BJ (cell line): Measurements from ENCODE around the gene ZCCHC24. TPM values are rescaled to one million over a fixed set of nuclear protein-coding genes. Genes with fewer than 3 reads are reported as not detected.

Experiments used
- CTCF ChIA-PET: fragments of 350-600 bp; formaldehyde crosslinking; extraction: SDS; loops from one replicate; lab custom pipeline; 2021; ENCODE audit warnings: antibody characterized with exemption, inconsistent platforms; lab: Yijun Ruan, JAX
- POLR2A ChIA-PET: fragments of 300-600 bp; sonication (Branson Sonifier 250); formaldehyde crosslinking; extraction: SDS; loops from one replicate; lab custom pipeline; 2021; ENCODE audit warnings: antibody characterized with exemption; lab: Charles Lee
- DNase-seq: peaks from one replicate; pipeline ENCODE4 v3.0.0-alpha.2; 2011; ENCODE audit warnings: low read depth
- H3K27me3 ChIP-seq: 2 replicates; pipeline ENCODE4 v1.6.0; 2011; ENCODE audit warnings: low read length; ENCODE audit not compliant: control insufficient read depth, insufficient read depth
- H3K36me3 ChIP-seq: 2 replicates; pipeline ENCODE4 v1.5.1; 2011; ENCODE audit warnings: low read length; ENCODE audit not compliant: control insufficient read depth, insufficient read depth
- H3K4me3 ChIP-seq: 2 replicates; pipeline ENCODE4 v1.5.1; 2011; ENCODE audit warnings: low read depth, mild to moderate bottlenecking, control low read depth, low read length
- polyA plus RNA-seq: library from polyadenylated mRNA; depleted of rRNA; stranded (reverse); fragments of >200 nt; gene quantifications from 2 replicates; pipeline ENCODE4 v1.2.3, GENCODE V29; 2011
- TF ChIP-seq, protein P1 (sequence below): IDR thresholded peaks from 2 replicates; pipeline ENCODE4 v1.5.1; 2011; ENCODE audit warnings: low read depth, mild to moderate bottlenecking, control low read depth, inconsistent platforms, low read length, moderate library complexity; ENCODE audit not compliant: insufficient read depth

ZCCHC24 gene
- polyA plus RNA-seq, 1 experiment = 49.1 TPM

DNA sequence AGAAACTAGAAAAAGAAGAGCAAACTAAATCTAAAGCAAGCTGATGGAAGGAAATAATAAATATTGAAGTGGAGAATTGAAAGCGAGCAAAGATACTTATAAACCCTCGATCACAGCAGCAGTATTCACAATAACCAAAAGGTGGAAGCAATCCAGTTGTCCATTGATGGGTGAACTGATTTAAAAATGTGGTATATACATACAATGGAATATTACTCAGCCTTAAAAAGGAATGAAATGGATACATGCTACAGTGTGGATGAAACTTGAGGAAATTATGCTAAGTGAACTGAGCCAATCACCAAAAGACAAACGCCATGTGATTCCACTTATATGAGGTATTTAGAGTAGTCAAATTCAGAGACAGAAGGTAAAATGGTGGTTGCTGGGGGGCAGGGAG, 17.5 kb downstream of the ZCCHC24 start:
- Histone ChIP-seq H3K4me3 (no peak overlapping the region), H3K27me3 (no peaks in the 10 kb centered on the region), H3K36me3 (peaks cover 28% of the 10 kb centered on the region)
- TF ChIP-seq, protein P1, sequence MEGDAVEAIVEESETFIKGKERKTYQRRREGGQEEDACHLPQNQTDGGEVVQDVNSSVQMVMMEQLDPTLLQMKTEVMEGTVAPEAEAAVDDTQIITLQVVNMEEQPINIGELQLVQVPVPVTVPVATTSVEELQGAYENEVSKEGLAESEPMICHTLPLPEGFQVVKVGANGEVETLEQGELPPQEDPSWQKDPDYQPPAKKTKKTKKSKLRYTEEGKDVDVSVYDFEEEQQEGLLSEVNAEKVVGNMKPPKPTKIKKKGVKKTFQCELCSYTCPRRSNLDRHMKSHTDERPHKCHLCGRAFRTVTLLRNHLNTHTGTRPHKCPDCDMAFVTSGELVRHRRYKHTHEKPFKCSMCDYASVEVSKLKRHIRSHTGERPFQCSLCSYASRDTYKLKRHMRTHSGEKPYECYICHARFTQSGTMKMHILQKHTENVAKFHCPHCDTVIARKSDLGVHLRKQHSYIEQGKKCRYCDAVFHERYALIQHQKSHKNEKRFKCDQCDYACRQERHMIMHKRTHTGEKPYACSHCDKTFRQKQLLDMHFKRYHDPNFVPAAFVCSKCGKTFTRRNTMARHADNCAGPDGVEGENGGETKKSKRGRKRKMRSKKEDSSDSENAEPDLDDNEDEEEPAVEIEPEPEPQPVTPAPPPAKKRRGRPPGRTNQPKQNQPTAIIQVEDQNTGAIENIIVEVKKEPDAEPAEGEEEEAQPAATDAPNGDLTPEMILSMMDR = no peak
- DNase-seq = no peak
- CTCF ChIA-PET = no interaction called here
- POLR2A ChIA-PET = no interaction called here

DNA sequence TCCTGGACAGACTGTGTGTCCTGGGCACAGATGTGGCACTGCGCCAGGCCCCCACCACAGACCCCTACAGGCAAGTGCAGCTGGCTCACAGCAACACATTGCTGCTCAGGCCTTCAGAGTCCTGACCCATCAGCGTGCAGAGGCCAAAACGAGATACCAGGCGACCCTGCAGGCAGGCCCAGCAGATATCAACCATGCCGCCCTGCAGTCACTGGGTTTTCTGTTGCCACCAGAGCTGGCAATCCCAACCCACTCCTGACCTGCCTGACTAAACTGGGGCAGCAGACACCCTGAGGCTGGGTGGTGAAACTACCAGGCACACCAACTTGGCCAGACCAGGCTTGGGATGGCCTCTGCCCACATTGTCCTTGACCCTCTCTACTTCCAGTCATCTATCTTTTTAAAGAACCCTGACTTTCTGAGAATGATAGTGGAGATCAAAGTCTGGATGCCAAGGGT, 20.3 kb downstream of the ZCCHC24 start:
- H3K27me3 ChIP-seq = no peaks in the 10 kb centered on the region
- DNase-seq = no peak
- TF ChIP-seq, protein P1 = no peak
- H3K4me3 ChIP-seq = no peak overlapping the region
- H3K36me3 ChIP-seq = peaks cover 12% of the 10 kb centered on the region
- POLR2A ChIA-PET = interaction anchor here (0.7 kb wide), 1 partner anchor 23 kb away, joined by 3 read pairs; no protein-coding TSS in a partner anchor
- CTCF ChIA-PET = interaction anchor here (1.0 to 1.7 kb wide), 2 partner anchors 8 to 24 kb away, joined by 5 to 6 read pairs; no protein-coding TSS in a partner anchor

DNA sequence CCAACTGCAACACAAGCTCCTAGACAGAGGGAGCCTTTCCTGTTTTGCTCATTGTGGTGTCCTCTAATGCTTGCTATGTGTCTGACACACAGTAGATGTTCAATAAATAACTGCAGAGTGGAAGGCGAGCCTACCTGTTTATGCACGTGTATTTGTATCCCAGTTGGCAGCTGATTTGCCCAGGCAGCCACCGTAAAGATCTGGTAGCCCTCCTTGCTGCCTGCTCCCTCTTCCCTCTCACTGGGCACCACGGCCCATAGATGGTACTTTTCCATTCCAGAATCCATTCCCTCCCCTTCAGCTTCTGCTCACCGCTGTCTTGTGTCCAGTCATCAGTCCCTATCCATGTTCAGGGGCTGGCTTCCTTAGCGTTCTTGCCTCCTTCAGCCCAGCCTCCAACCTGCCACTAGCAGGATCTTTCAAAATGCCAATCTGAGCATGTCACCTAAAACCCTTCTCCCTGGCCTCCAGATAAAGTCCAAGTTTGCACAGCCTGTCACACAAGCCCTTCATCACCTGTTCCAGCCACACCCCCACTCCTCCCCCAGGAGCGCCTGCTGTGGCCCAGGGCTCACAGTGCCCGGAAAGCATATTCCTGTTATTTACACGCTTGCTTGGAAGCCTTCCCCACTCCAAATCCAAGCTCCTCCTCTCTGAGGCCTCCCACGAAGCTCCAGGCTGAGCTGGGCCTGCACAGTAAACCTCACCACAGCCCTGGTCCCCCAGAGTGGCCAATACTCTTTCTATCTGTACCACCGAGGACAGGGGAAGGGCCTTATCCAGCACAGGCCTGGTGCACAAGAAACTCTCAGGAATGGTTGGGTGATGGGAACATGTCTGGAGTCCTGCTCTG, 21.0 kb downstream of the ZCCHC24 start:
- CTCF ChIA-PET = interaction anchor here (1.1 kb wide), 1 partner anchor 28 kb away, joined by 3 read pairs; no protein-coding TSS in a partner anchor

DNA sequence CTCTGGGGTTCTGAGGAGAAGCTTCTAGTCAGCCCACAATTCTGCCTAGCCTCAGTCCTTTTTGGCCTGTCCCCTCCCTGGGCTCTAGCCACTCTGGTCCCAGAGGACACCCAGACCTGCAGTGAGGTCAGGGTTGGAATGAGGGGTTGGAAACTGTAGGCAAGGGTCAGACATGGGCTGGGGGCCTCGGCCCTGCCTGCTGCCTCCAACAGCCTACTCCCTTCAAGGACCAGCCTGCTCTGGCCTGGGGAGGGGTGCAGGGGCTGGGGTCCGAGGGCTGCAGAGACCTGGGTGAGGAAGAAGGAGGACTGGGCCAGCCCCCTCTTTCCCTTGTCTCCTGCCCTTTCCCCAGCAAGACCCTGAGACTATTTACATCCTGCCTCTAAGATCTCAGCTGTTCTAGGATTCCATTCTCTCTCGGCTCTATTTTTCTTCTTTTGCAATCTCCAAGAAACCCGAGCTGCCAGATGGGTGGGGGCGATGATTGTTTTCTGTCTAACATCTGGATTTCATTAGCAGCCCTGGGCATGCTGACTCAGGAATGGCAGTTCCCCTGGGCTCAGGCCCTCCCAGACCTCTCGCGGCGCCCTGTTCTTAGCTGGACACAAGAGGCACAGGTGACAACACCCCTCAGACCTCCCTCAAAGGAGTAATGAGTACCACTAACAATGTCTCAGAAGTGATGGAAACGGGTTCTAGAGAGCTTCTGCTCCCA, 23.1 kb downstream of the ZCCHC24 start:
- CTCF ChIA-PET = interaction anchor here (0.8 to 1.6 kb wide), 6 partner anchors 9 to 47 kb away, joined by 3 to 5 read pairs (median 4); no protein-coding TSS in a partner anchor
- POLR2A ChIA-PET = interaction anchor here (0.6 kb wide), 1 partner anchor 13 kb away, joined by 4 read pairs; no protein-coding TSS in a partner anchor
- H3K4me3 ChIP-seq = no peak overlapping the region
- TF ChIP-seq, protein P1 = no peak
- DNase-seq = peak; percentile 84
- peaks cover 27% of the 10 kb centered on the region for H3K36me3 ChIP-seq
- no peaks in the 10 kb centered on the region for H3K27me3 ChIP-seq

More for the DNA sequence above, 21.0 kb downstream of the ZCCHC24 start:
- Histone ChIP-seq H3K36me3 (peaks cover 10% of the 10 kb centered on the region), H3K4me3 (no peak overlapping the region), H3K27me3 (no peaks in the 10 kb centered on the region)
- DNase-seq = no peak
- POLR2A ChIA-PET = interaction anchor here (0.7 kb wide), 1 partner anchor 24 kb away, joined by 3 read pairs; no protein-coding TSS in a partner anchor
- TF ChIP-seq, protein P1 = no peak
